Panc1 (cell line): ENCODE data around the gene AHDC1. TPM values are rescaled to one million over a fixed set of nuclear protein-coding genes. Genes with fewer than 3 reads are reported as not detected.

Experiments
- ATAC-seq: fragments of 200-7000 bp; cut with Tn5 transposase; 2 replicates; pipeline ENCODE4 v1.9.1; 2020; ENCODE audit warnings: mild to moderate bottlenecking, moderate library complexity
- BruUV-seq: library from RNA; stranded (reverse); fragments of 400-500 nt; replicated peaks from 2 replicates; lab custom pipeline; 2021; lab: Mats Ljungman, UMichigan
- CTCF ChIA-PET: fragments of 300-600 bp; sonication (Branson Sonifier 250); formaldehyde crosslinking; loops from one replicate; lab custom pipeline; 2022; ENCODE audit warnings: antibody characterized with exemption; lab: Charles Lee
- POLR2A ChIA-PET: fragments of 300-600 bp; sonication (Branson Sonifier 250); formaldehyde crosslinking; loops from one replicate; lab custom pipeline; 2022; ENCODE audit warnings: antibody characterized with exemption; lab: Charles Lee
- DNase-seq: peaks from one replicate; pipeline ENCODE4 v3.0.0-alpha.2; 2010; ENCODE audit warnings: low read depth, low spot score
- H3K27ac ChIP-seq: 2 replicates; pipeline ENCODE4 v1.5.1; 2011; ENCODE audit warnings: mild to moderate bottlenecking, low read length, inconsistent platforms
- H3K27me3 ChIP-seq: fragments of 200-500 bp; sonication (Bioruptor generic); 2 replicates; pipeline ENCODE4 v1.6.0; 2014; ENCODE audit warnings: low read length, inconsistent platforms; ENCODE audit not compliant: control insufficient read depth, insufficient read depth
- H3K36me3 ChIP-seq: fragments of 200-500 bp; sonication (Bioruptor generic); 2 replicates; pipeline ENCODE4 v1.5.1; 2014; ENCODE audit warnings: inconsistent platforms, mild to moderate bottlenecking, low read length, moderate library complexity; ENCODE audit not compliant: control insufficient read depth, insufficient read depth
- H3K4me1 ChIP-seq: 2 replicates; pipeline ENCODE4 v1.5.1; 2011; ENCODE audit warnings: inconsistent platforms, mild to moderate bottlenecking, low read length, moderate library complexity; ENCODE audit not compliant: control insufficient read depth, insufficient read depth
- H3K4me3 ChIP-seq, 2 experiments: 2 replicates each; pipeline ENCODE4 v1.5.1; 2011 to 2012; ENCODE audit warnings: low read depth in 2 of 2, low read length in 2 of 2, mild to moderate bottlenecking in 2 of 2, inconsistent platforms in 1 of 2, moderate library complexity in 1 of 2
- H3K9me3 ChIP-seq: fragments of 200-500 bp; sonication (Bioruptor generic); 2 replicates; pipeline ENCODE4 v1.5.1; 2014; ENCODE audit warnings: low read depth, mild to moderate bottlenecking, inconsistent platforms, low read length, moderate library complexity; ENCODE audit not compliant: control insufficient read depth, insufficient read depth
- POLR2AphosphoS5 ChIP-seq: IDR thresholded peaks from 2 replicates; pipeline ENCODE4 v1.6.1; 2012; ENCODE audit warnings: mild to moderate bottlenecking, low read depth, low read length, moderate library complexity
- REST ChIP-seq, 2 experiments: IDR thresholded peaks; 2 replicates each; pipeline ENCODE4 v1.6.1; 2011 to 2012; ENCODE audit warnings: low read depth in 2 of 2, control low read depth in 1 of 2, low read length in 1 of 2, mild to moderate bottlenecking in 1 of 2, moderate library complexity in 1 of 2; ENCODE audit not compliant: insufficient read depth in 1 of 2
- SIN3A ChIP-seq: IDR thresholded peaks from 2 replicates; pipeline ENCODE4 v1.6.1; 2012; ENCODE audit warnings: low read depth, mild to moderate bottlenecking, low read length, moderate library complexity, borderline replicate concordance; ENCODE audit not compliant: insufficient read depth
- TCF7L2 ChIP-seq: IDR thresholded peaks from 2 replicates; pipeline ENCODE4 v1.6.1; 2011; ENCODE audit warnings: mild to moderate bottlenecking, low read depth, low read length, inconsistent platforms
- in situ Hi-C: cut with HindIII; loops from 2 replicates; pipeline ENCODE4 v1.10.0; 2016; ENCODE audit warnings: low sequenced_read_pairs, low pct_unique_long_range_greater_than_20kb
- intact Hi-C: fragments of 100-400 bp; cut with micrococcal nuclease; formaldehyde crosslinking; loops from one replicate; pipeline ENCODE4 v1.10.0; 2022; ENCODE audit not compliant: unreplicated experiment
- total RNA-seq: library from RNA; stranded (reverse); gene quantifications from one replicate; pipeline ENCODE4 v1.2.1, GENCODE V29; 2021; ENCODE audit not compliant: unreplicated experiment
- TF ChIP-seq, protein P1 (sequence below): fragments of 450-650 bp; IDR thresholded peaks from 2 replicates; pipeline ENCODE4 v1.5.1; 2017; ENCODE audit warnings: mild to moderate bottlenecking

Gene AHDC1
- total RNA-seq, 1 experiment from 2014 or later, result 47.1 TPM

- ATAC-seq (no peak), DNase-seq (no peak)
- ChIA-PET CTCF (interaction anchor here (7.6 kb wide), 1 partner anchor 11 kb away, joined by 46 read pairs; no protein-coding TSS in a partner anchor), POLR2A (interaction anchor here (0.6 kb wide), 2 partner anchors 37 to 131 kb away, joined by 3 to 4 read pairs; partner anchors contain the start of gene AHDC1)
- intact Hi-C loops, result loop anchor here (5.0 kb wide), 1 partner anchor 35 kb away; the partner anchor contains the start of gene AHDC1
- no peaks in the 10 kb centered on the region for H3K27me3 ChIP-seq
- BruUV-seq, result no TSS peak
- TF ChIP-seq REST (IDR thresholded peaks at IDR 0.05; ENCODE audit: insufficient read depth in 1 of 2, low read depth in 2 of 2, low read length in 1 of 2) (no peak), TCF7L2 (no peak), POLR2AphosphoS5 (no peak), SIN3A (no peak)
- TF ChIP-seq, protein P1, sequence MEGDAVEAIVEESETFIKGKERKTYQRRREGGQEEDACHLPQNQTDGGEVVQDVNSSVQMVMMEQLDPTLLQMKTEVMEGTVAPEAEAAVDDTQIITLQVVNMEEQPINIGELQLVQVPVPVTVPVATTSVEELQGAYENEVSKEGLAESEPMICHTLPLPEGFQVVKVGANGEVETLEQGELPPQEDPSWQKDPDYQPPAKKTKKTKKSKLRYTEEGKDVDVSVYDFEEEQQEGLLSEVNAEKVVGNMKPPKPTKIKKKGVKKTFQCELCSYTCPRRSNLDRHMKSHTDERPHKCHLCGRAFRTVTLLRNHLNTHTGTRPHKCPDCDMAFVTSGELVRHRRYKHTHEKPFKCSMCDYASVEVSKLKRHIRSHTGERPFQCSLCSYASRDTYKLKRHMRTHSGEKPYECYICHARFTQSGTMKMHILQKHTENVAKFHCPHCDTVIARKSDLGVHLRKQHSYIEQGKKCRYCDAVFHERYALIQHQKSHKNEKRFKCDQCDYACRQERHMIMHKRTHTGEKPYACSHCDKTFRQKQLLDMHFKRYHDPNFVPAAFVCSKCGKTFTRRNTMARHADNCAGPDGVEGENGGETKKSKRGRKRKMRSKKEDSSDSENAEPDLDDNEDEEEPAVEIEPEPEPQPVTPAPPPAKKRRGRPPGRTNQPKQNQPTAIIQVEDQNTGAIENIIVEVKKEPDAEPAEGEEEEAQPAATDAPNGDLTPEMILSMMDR, result no peak
- peak overlapping the region; percentile 94 for H3K27ac ChIP-seq
- no peaks in the 10 kb centered on the region for H3K9me3 ChIP-seq
- in situ Hi-C loops, result no loop called here
- H3K4me1 ChIP-seq, result peaks cover 90% of the 10 kb centered on the region
- no peak overlapping the region for H3K4me3 ChIP-seq
- H3K36me3 ChIP-seq, result no peaks in the 10 kb centered on the region
These were observed 36.8 kb downstream of the AHDC1 start for GRCh38 chr1:27567146-27567526.

DNA sequence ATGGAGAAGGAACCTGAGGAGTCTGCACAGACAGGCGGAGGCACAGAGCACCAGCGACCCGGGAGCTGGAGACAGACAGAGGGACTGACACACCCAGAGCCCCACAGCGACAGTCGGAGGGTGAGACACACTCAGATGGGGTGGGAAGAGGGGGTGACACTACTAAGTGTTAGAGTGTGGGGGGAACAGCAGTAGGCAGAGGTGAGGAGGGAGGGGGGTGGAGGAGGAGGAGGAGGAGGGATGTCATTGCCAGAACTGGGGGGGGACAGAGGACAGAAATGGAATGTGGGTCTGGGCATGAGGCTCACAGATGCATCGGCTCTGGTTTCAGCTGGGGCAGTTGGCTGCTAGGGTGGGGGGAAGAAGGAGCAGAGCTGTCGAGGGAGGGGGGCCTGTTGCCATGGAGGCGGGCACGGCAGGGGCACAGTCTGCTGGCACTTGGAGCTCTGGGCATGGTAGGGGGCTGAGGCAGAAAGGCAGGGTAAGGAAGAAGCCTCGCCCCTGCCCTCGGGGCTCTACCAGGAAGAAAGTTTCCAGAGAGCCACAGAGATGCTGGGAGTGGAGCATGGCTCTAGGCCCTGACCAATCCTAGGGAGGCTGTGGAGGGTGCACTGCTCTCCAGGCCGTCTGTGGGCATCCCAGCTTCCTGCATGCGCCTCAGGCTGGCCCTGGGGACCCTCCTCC, 37.3 kb downstream of the AHDC1 start:
- DNase-seq (no peak), ATAC-seq (no peak)
- no TSS peak for BruUV-seq
- Histone ChIP-seq H3K36me3 (no peaks in the 10 kb centered on the region), H3K27ac (peak overlapping the region; percentile 94), H3K4me3 (no peak overlapping the region), H3K4me1 (peaks cover 90% of the 10 kb centered on the region), H3K9me3 (no peaks in the 10 kb centered on the region), H3K27me3 (no peaks in the 10 kb centered on the region)
- in situ Hi-C loops, result no loop called here
- intact Hi-C loops, result loop anchor here (5.0 kb wide), 1 partner anchor 36 kb away; the partner anchor contains the start of gene AHDC1
- ChIA-PET POLR2A (interaction anchor here (0.5 to 0.6 kb wide), 3 partner anchors 9 to 131 kb away, joined by 4 to 5 read pairs (median 4); no protein-coding TSS in a partner anchor), CTCF (interaction anchor here (7.6 kb wide), 1 partner anchor 10 kb away, joined by 46 read pairs; no protein-coding TSS in a partner anchor)
- TF ChIP-seq TCF7L2, result no peak
- no peak for TF ChIP-seq SIN3A
- no peak for TF ChIP-seq POLR2AphosphoS5
- no peak for TF ChIP-seq REST (IDR thresholded peaks at IDR 0.05; ENCODE audit: insufficient read depth in 1 of 2, low read depth in 2 of 2, low read length in 1 of 2)
- TF ChIP-seq, protein P1, result no peak
